Stimulated activated CD8-positive, alpha-beta memory T cell treated with anti-CD3 and anti-CD28 coated beads, Interleukin-2, amount 100 ng/mL, for 48 hours (primary cell): ENCODE results near the gene ST3GAL3.

ENCODE experiments used
- DNase-seq, 2 donors: peaks; one replicate each; pipeline ENCODE4 v3.0.0-alpha.2; 2020; ENCODE audit warnings: low read depth in 2 of 2

The ST3GAL3 gene

DNA sequence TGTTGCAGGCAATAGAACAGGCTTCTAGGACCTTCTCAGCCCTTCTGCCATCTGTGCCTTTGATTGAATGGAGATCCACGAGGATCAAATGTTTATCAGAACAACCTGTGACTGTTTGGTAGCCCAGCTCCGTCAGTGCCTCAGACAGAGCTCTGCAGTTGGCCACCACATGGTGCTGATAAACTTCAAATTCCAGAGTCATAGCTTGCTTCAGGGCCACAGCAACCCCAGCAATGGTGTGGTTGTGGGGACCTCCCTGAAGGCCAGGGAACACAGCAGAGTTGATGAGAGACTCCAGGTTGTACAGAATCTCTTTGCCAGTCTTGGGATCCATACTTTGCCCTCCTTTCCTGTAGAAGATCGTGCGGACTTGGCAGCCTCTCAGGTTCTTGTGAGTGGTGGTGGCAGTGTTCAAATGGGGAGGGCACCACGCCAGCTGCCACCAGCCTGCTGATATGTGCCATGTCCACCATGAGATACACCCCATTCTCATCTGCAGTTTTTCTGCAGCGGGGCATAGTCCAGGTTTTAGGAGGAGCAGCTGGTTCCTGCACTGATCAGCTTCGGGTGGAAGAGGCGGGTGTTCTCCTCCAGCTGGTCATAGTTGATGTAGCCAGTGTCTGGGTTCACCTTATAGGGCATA, 143.4 kb downstream of the ST3GAL3 start:
- no peak for DNase-seq

DNA sequence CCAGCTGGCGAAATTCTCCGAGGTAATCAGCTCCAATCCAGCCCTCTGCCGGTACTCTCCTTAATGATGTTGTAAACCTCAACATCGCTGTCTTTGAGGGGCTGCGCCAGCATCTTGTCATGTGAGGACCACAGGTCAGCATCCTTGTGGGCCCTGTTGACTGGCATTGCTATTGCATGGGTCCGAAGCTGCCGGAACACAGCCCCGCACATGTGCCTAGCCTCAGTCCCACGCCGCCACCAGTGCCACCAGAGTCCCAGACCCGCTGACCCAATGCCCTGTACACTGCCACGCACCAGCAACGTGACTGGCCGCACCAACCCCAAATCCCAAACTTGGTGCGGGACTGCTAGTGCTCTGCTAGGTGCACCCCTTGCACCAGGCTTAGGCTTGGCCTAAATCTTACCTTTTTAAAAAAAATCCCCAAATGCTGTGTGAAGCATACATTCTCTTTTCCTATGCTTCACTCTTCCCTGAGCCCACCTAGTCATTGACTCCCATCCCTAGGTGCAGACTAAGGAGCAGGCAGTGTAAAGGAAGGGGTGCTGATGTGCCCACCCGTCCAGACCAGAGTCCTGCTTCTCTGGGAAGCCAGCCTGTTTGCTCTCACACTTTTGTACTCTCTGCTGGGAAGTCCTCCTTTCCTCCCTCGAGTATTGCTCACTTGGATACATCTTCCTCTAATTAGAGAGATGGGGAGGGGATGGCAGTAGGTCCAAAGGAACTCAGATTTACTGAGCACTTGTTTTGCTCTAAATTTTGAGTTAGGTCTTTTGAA, 144.4 kb downstream of the ST3GAL3 start:
- DNase-seq = no peak

DNA sequence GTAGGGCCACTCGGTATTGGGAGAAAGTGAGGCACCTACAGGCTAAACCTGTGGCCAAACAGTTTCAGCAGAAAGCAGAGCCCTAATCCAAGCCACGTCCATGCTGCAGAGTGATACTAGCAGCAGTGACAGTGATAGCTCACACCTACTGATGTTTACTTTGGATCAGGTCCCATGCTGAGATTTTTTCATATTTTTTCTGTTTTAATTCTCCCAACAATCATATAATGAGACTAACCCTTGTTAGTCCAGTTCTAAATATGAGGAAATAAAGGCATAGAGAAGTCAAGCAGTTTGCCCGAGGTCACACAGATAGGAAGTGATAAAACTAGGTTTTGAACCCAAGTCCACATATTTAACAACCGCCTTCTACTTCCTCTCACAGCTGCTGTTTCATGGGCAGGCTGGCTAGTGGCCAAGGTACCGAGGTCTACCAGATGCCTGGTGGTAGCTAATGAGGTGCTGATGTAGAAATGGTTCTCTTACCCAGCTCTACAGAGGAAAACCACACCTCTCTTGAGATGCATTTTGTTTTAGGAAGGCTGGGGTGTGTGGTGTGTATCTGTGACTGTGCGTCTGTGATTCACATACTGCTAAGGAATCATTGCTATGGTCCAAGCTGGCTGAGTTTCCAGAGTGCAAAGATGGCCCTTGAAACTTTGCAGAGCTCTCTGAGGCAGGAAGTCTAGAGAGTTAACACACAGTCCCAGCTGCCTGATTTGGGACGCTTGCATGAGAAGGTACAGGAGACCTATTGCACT, 146.0 kb downstream of the ST3GAL3 start:
- no peak for DNase-seq

DNA sequence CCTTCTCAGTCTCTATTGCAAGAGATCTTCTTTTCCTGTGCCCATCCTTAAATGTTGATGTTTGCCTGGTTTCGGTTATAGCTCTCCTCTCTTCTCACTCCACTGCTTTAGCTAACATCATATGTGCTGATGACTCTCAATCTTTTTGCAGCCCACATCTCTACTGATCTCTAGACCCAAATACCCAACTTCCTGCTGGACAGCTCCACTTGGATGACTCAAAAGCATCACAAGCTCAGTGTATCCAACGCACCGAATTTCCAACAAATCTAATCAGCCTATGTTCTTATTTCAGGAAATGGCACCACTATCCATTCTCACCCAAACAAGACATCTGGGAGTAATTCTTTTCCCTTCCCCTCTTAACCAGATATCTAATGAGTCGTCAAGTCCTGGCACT, 147.1 kb downstream of the ST3GAL3 start:
- DNase-seq = no peak

DNA sequence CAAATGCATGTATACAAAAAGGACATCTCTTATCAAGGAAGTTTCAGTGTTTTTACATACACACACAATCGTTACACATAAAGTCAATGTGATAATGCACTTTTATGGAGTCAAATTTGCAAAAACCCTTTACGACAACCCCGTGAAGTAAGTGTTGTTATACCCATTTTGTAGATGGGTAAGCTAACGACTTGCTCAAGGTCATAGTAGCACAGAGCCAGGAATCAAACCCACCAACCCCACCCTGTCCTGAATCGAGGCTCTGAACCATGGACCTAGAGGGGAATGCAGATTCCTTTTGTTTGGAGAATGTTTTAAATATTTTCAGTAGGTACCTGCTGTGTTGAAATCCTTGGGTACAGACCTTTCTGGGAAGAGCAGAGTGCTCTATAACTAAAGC, 148.9 kb downstream of the ST3GAL3 start:
- DNase-seq = no peak

DNA sequence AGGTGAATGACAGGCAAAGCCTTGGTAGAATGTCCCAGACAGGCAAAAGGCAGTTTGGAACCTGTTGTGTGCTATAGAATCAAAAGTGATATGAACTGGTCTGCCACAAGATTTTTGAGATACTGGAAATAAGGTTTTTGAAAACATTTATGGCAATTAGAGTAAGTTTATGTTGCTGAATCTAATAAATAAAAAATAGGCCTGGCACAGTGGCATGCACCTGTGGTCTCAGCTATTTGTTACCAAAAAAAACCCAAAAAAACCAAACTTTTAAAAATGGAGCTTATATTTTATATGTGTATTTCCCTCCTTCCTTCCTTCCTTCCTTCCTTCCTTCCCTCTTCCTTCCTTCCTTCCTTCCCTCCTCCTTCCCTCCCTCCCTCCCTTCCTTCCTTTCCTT, 149.8 kb downstream of the ST3GAL3 start:
- no peak for DNase-seq

DNA sequence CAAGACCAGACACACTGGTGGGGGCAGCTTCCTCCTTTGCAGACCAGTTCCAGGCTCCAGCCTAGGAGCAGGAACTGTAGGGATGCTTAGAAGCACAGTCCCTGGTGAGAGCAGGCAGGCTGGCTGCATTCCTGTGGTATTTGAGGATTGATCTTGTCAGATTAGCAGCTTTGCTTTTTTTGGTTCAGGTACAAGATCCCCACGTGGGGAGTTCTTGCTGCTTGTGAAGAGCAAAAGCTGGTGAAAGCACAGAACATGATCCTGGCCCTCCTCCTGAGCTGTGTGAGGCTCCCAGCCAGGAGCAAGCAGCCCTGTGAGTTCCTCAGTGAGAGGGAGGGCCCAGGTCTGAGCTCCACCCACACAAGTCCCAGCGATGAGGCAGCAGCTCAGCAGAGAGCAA, 151.0 kb downstream of the ST3GAL3 start:
- no peak for DNase-seq

DNA sequence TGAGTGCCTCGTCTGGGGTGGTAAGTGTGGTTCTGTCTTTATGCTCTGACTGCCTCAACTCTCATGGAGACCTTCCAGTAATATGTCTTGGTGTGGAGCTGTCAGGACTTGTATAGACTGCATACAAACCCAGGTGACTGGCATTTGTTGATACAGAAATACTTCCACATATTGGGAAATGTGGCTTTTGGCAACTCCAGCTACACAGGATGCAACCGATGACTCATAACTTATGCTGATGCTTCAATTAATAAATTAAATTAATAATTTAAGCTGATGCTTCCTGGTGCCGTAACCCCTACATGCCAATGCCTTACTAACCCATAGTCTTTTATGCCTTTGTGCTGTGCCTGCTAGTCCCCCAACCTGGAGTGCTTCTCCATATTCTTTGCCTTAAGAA, 154.0 kb downstream of the ST3GAL3 start:
- no peak for DNase-seq

DNA sequence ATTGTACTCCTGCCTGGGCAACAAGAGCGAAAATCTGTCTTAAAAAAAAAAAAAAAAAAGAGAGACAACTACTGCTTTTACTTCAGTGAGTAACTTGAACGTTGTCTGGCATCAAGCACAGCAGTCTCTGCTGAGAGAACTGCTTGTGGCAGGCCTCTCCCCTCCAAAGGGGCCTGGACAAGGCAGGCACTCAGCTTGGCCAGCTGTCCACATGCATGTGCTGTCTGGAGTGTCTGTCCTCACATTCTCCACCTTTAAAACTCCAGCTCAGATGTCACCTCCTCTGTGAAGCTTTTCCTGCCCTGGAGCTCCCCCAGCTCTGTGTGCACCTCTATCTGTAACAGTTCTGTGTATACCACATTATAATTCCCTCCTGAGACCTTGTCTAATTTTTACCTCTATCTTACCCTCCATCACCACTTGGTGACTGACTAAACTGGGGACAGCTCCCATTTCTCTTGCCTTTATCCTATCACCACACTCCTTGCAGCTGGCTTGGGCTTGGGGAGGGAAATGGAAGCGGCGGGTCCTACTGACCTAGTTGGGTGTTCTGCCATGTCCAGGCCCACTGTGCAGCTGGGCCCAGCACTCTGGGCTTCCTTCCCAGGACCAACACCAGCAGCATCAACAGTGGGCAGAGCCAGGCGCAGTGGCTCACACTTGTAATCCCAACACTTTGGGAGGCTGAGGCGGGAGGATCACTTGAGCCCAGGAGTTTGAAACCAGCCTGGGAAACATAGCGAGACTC, 154.8 kb downstream of the ST3GAL3 start:
- no peak for DNase-seq

DNA sequence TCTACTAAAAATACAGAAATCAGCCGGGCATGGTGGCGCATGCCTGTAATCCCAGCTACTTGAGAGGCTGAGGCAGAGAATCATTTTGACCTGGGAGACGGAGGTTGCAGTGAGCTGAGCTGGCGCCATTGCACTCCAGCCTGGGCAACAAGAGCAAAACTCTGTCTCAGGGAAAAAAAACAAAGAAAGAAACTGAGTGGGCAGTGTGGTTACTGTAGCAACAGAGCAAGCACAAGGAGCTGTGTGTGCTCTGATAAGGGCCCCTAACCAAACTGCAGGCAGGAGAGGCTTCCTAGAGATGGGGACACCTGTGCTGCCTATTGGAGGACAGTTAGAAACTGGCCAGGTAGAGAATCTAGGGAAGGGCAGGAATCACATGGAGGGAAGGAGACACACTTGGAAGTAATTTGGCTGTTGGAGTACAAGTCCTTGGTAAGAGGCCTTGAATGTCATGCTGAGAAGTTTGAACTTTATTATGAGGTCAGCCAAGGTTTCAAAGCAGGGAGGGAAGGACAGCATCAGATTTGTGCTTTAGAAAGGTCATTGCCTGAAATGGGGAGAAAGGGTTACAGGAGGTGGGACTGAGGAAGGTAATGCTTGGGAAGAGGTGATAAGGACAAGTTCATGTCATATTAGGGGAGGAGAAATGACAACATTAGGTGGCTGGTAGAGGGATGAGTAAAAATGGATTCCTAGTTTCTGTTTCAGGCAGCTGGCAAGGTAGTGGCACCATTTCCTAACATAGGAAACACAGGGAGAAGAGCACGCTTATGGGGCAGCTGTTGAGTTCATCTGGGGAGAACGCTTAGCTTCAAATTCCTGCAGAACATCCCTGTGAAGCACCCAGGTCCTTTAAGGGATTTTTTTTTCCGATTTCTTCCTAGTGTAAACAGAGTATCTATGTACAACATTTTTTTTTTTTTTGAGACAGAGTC, 157.0 kb downstream of the ST3GAL3 start:
- no peak for DNase-seq

DNA sequence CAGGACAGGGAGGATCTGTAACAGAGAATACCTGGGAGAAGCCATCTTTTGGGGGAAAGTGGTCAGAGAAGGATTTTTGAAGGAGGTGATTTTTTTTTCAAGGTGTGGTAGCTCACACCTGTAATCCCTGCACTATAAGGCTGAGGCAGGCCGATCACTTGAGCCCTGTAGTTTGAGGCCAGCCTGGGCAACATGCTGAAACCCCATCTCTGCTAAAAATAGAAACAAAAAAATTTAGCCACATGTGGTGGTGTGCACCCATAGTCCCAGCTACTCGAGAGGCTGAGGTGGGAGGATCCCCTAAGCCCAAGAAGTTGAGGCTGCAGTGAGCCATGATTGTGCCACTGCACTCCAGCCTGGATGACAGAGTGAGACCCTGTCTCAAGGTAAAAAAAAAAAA, 158.9 kb downstream of the ST3GAL3 start:
- no peak for DNase-seq

DNA sequence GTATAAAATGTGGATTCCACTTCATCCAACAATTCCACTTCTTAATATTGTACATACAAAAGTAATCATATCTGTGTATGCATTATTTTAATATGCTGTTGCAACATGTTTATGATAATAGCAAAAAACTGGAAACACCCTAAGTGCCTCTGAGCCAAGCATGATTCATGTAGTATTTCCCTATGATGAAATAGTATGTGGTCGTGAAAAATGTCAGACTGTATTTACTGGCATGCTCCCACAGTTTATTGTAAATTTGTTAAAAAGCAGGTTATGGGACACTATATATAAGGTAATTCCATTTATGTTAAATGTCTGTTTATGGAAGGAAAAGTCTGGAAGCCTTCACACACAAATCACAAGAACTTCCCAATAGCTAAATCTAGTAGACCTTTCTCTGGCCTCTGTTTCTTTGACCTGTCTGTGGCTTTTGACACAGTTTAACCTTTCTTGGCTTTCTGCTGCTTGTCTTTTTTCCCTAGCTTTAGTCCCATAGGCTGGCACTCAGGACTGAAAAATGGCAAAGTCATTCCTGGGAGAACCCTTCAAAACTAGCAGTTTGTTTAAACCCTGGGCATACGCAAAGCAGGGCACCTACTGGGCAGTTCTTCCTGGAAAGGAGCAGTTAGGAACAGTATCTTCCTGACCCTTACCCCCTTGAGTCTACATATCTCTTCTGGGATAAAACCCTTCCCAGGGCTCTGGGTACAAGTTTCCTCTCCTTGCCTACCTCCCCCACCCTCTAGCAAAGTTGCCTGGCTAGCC, 160.8 kb downstream of the ST3GAL3 start:
- no peak for DNase-seq

DNA sequence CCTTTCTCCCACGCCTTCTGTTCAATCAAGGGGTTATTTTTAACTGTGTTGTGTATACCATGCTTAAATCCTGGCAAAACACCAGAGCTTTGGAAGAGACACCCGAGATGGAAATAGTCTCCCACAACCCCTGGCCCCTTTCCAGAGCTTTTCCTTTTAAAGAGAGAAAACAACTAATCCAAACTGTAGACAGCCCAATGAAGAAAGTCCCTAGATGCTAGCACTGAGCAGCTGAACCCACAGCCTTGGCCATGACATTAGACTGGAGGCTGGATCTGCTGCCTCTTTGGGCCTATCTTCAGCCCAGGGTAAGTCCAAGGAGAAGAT, 161.4 kb downstream of the ST3GAL3 start:
- no peak for DNase-seq

DNA sequence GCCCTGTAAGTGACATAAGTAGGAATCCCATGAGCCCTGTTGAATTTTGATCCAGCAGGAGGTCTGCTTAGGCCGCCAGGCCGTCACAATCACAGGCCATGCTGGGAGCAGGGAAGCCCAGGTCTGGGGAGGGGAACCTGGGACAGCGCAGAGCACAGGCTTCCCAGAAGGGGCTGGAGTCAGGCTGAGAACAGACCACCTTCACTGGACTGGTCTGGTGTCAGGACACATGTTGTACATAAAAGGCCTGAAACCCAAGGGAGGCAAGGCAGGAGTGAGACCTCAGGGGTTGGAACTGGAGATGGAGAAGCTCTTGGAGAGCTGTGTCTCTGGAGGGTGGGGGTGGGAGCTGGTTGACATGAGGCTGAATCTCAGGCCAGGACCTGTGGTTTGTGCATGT, 163.0 kb downstream of the ST3GAL3 start:
- DNase-seq = no peak

DNA sequence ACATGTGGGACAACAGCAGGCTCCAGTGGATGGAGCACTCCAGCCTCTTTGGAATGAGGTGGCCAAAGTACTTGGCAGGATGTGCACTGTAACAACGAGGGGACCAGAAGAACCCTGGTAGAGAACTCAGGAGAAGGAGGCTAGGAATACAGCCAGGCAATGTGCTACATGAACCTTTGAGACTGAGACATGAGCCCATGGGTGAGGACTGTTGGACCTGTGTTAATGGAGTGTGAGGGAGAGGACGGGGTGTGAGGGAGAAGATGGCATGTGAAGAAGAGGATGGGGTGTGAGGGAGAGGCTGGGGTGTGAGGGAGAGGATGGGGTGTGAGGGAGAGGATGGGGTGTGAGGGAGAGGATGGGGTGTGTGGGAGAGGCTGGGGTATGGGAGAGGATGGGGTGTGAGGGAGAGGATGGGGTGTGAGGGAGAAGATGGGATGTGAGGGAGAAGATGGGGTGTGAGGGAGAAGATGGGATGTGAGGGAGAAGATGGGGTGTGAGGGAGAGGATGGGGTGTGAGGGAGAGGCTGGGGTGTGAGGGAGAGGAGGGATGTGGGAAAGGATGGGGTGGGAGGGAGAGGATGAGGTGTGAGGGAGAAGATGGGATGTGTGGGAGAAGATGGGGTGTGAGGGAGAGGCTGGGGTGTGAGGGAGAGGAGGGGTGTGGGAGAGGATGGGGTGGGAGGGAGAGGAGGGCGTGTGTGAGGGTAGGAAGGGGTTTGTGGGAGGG, 164.0 kb downstream of the ST3GAL3 start:
- no peak for DNase-seq

DNA sequence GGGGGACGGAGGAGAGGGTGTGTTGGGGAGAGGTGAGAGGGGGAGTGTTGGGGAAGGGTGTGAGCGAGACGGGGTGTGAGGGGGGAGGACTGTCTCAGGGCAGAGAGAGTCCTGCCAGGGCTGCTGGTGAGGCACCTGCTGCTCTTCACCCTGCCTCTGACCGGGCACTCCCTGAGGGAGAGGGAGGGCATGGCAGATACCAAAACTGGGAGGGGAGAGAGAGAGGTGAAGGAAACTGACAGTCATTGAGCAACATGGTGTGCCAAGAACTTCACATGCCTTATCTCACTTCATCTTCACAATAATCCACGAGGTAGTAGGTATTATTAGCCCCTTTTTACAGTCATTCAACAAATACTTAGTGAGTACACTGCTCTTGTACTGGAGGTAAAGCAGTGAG, 164.9 kb downstream of the ST3GAL3 start:
- no peak for DNase-seq

DNA sequence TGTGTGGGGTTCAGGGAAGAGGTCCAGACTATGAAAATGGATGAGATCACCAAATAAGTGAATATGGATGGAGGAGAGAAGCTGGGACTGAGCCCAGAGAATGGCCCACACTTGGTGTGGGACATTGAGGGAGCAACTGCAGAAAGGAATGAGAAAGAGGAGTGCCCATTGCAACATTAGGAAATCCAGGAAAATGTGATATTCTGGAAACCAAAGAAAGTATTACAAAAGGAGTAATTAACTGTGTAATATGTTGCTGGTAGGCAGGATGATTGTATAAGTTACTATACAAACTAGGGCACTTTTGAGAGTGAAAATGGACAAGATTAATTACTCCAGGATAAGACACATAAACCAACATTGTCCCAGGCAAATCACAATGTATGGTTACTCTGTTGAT, 166.5 kb downstream of the ST3GAL3 start:
- DNase-seq = no peak

DNA sequence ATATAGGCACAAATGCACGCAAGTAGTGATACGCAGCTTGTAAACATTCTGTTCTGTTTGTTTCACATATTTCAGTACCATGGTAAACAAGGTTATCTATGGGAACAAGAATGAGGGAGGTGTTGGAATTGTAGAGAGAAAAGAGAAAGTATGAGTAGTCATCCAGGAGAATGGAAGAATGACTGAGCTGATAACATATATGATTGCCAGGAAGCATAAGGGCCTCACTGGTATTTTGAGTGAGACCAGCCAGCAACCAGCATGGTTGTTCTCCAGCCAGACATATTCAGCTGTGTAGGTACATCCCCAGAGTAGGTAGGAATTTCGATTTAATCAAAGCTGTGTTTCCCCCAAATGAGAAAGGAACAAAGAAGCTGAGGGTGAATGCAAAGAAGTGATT, 167.4 kb downstream of the ST3GAL3 start:
- no peak for DNase-seq

DNA sequence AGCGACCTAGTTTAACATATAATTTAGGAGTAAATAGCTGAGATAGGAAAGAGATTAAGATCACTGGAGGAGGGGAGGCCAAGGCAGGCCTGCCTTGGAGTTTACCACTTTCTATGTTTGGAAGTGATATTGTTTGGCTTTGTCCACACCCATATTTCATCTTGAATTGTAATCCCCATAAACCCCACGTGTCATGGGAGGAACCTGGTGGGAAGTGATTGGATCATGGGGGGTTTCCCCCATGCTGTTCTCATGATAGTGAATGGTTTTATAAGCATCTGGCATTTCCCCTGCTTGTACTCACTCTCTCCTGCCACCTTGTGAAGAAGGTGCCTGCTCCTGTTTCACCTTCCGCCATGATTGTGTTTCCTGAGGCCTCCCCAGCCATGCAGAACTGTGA, 168.0 kb downstream of the ST3GAL3 start:
- no peak for DNase-seq

DNA sequence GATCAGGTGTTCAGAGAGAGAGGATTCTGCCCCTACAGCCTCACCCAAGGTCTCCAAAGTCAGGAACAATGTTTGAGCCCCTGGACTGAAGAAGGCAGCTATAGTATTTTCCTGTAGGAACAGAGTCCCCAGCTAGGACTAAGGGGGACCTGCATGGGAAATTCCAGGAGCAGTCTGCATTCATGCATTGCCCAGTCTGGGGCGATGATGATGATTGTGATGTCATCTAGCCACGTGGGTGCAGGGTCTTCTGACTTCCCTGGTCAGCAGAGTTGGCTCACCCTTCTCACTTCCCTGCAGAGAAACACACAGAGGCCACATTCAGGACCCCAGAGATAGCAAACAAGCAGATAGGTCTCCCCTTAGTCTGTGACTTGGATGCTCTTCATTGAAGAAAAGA, 169.8 kb downstream of the ST3GAL3 start:
- no peak for DNase-seq
